ENCODE measurements around the gene UBIAD1. TPM values are rescaled to one million over a fixed set of nuclear protein-coding genes. Genes with fewer than 3 reads are reported as not detected.

UBIAD1 gene
- total and polyA plus RNA-seq, 2 of the 4 experiments (the other 2 are of a cell fraction), result 6.3 to 9.5 TPM

DNA sequence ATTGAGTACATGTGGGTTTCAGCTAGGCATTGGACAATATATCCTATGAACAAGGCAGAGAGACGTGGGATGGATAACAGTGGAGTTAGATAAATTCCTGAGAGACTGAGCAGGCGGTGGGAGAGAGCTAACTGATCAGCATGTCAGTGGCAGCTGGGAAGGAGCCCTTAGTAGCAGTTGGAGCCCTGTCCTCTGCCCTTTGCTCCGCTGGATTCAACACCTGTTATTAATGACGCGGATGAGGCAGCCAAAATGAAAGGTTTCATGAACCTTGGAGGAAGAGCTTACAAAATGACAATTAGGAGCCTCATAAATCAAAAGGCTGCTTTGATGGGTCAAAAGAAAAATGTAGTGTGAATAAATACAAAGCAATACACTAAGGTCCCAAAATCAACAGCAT lies 16.1 kb downstream of the UBIAD1 start:
- in situ Hi-C loops (cut with MboI; ENCODE audit: low sequenced_read_pairs) (no loop called here), intact Hi-C loops (cut with micrococcal nuclease) (no loop called here), dilution Hi-C loops (cut with HindIII; ENCODE audit: low sequenced_read_pairs, unreplicated experiment) (no loop called here)
- ChIA-PET POLR2A (ENCODE audit: unreplicated experiment) (no interaction called here), CTCF (no interaction called here)
- no peak overlapping the region for H2BK20ac ChIP-seq (ENCODE audit: low read depth, low read length)
- H2BK120ac ChIP-seq (ENCODE audit: low read depth, low read length), result no peak overlapping the region
- no peak overlapping the region for H3K14ac ChIP-seq (replicated peaks; ENCODE audit: low read depth, low read length)
- 34% methylated on average over 2 of the region's 5 CpGs; no CpG with 5 or more reads in 1 of the 2 experiments for WGBS, 2 experiments (ENCODE audit: extremely low coverage in 2 of 2, insufficient read length in 1 of 2)
- peaks cover 3 to 13% of the 10 kb centered on the region in 2 experiments; a peak in 3 of 4 replicates for H3K79me1 ChIP-seq (ENCODE audit: low read depth in 1 of 2, low read length in 2 of 2)
- no peak overlapping the region for H4K5ac ChIP-seq (ENCODE audit: low read depth, low read length)
- no peak overlapping the region for H2AK9ac ChIP-seq (replicated peaks; ENCODE audit: low read depth, low read length, poor library complexity)
- H2BK5ac ChIP-seq (ENCODE audit: low read depth, low read length, poor library complexity, severe bottlenecking), result no peak overlapping the region
- no peak overlapping the region for H3K27ac ChIP-seq (ENCODE audit: insufficient read depth, low read length)
- H2BK15ac ChIP-seq (ENCODE audit: low read depth, low read length), result no peak overlapping the region
- H3K23ac ChIP-seq (ENCODE audit: low read depth, low read length), result no peak overlapping the region
- peaks cover 4% of the 10 kb centered on the region; the same call in 1 of the 2 replicates for H4K20me1 ChIP-seq (ENCODE audit: insufficient read depth, low read length)
- DNase-seq, result no peak
- peaks cover 8% of the 10 kb centered on the region for H3K4me1 ChIP-seq (ENCODE audit: control insufficient read depth, insufficient read depth, low read length)
- peaks cover 4% of the 10 kb centered on the region; the same call in 1 of the 2 replicates for H3K36me3 ChIP-seq (ENCODE audit: control insufficient read depth, insufficient read depth, low read length)
- no peak overlapping the region for H3K9ac ChIP-seq (ENCODE audit: low read depth, low read length)
- no peak overlapping the region for H2AK5ac ChIP-seq (ENCODE audit: low read depth, low read length)
- TF ChIP-seq CHD1 (IDR thresholded peaks at IDR 0.05; ENCODE audit: low read depth, low read length), result no peak
- TF ChIP-seq RCOR1 (IDR thresholded peaks at IDR 0.05; ENCODE audit: insufficient replicate concordance, low read length), result no peak
- TF ChIP-seq, protein P1, sequence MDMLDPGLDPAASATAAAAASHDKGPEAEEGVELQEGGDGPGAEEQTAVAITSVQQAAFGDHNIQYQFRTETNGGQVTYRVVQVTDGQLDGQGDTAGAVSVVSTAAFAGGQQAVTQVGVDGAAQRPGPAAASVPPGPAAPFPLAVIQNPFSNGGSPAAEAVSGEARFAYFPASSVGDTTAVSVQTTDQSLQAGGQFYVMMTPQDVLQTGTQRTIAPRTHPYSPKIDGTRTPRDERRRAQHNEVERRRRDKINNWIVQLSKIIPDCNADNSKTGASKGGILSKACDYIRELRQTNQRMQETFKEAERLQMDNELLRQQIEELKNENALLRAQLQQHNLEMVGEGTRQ (IDR thresholded peaks at IDR 0.05; ENCODE audit: low read depth, low read length), result no peak
- TF ChIP-seq, protein P2, sequence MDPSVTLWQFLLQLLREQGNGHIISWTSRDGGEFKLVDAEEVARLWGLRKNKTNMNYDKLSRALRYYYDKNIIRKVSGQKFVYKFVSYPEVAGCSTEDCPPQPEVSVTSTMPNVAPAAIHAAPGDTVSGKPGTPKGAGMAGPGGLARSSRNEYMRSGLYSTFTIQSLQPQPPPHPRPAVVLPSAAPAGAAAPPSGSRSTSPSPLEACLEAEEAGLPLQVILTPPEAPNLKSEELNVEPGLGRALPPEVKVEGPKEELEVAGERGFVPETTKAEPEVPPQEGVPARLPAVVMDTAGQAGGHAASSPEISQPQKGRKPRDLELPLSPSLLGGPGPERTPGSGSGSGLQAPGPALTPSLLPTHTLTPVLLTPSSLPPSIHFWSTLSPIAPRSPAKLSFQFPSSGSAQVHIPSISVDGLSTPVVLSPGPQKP (IDR thresholded peaks at IDR 0.05; ENCODE audit: borderline replicate concordance, low read depth, low read length), result no peak
- no peak for TF ChIP-seq MAZ (IDR thresholded peaks at IDR 0.05; ENCODE audit: borderline replicate concordance, low read depth, low read length)
- TF ChIP-seq, protein P3, sequence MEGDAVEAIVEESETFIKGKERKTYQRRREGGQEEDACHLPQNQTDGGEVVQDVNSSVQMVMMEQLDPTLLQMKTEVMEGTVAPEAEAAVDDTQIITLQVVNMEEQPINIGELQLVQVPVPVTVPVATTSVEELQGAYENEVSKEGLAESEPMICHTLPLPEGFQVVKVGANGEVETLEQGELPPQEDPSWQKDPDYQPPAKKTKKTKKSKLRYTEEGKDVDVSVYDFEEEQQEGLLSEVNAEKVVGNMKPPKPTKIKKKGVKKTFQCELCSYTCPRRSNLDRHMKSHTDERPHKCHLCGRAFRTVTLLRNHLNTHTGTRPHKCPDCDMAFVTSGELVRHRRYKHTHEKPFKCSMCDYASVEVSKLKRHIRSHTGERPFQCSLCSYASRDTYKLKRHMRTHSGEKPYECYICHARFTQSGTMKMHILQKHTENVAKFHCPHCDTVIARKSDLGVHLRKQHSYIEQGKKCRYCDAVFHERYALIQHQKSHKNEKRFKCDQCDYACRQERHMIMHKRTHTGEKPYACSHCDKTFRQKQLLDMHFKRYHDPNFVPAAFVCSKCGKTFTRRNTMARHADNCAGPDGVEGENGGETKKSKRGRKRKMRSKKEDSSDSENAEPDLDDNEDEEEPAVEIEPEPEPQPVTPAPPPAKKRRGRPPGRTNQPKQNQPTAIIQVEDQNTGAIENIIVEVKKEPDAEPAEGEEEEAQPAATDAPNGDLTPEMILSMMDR (conservative IDR thresholded peaks at IDR 0.05; ENCODE audit: low read depth, low read length), result no peak
- no peak for TF ChIP-seq SMC3 (IDR thresholded peaks at IDR 0.05; ENCODE audit: low read depth, low read length)
- no peak for TF ChIP-seq BHLHE40 (IDR thresholded peaks at IDR 0.05; ENCODE audit: low read depth, low read length)
- TF ChIP-seq MXI1 (IDR thresholded peaks at IDR 0.05; ENCODE audit: borderline replicate concordance, low read depth, low read length), result no peak
- no peak for TF ChIP-seq RAD21 (IDR thresholded peaks at IDR 0.05; ENCODE audit: low read length)
- H3K18ac ChIP-seq (ENCODE audit: low read depth, low read length), result no peak overlapping the region
- no peak overlapping the region for H3K56ac ChIP-seq (ENCODE audit: extremely low read depth, insufficient read depth, low read length)
- H3K4ac ChIP-seq (ENCODE audit: low read depth, low read length), result no peak overlapping the region
- H3K9me3 ChIP-seq (ENCODE audit: control insufficient read depth, insufficient read depth, low read length), result no peaks in the 10 kb centered on the region
- ATAC-seq (ENCODE audit: low read depth), result no peak
- H3K4me3 ChIP-seq (ENCODE audit: insufficient read depth, low read depth, low read length), result no peak overlapping the region
- H3K9me1 ChIP-seq (ENCODE audit: insufficient read depth, low read length), result peaks cover 7% of the 10 kb centered on the region; the same call in 1 of the 2 replicates
- no peaks in the 10 kb centered on the region for H3K27me3 ChIP-seq (ENCODE audit: control insufficient read depth, insufficient read depth, low read length)
- H3K4me2 ChIP-seq (ENCODE audit: low read depth, low read length), result no peak overlapping the region
- H4K91ac ChIP-seq (ENCODE audit: insufficient read depth, low read depth, low read length), result no peak overlapping the region
- H4K8ac ChIP-seq (ENCODE audit: low read depth in 2 of 2, low read length in 2 of 2), result no peak overlapping the region
- BruUV-seq (replicated peaks), result no TSS peak
- no peak overlapping the region for H2AFZ ChIP-seq (replicated peaks; ENCODE audit: low read length, poor library complexity)
